IPS DF 19.7 (cell line): ENCODE results near the gene ITLN2.
"Not testable (repeated sequence)": the region's sequence is repeated elsewhere in the genome, so short reads cannot be mapped to it uniquely, and the experiment has no call there.

Experiments
- DNase-seq: peaks from one replicate; pipeline ENCODE4 v3.0.0-alpha.2; 2013; ENCODE audit warnings: low read depth, low spot score

ITLN2 gene

GRCh38 chr1:160905617-160905989, 49.0 kb downstream of the ITLN2 start:
- no peak for DNase-seq

- no peak for DNase-seq
These were observed 49.6 kb downstream of the ITLN2 start for GRCh38 chr1:160904783-160905616.

- not testable (repeated sequence) for DNase-seq
These were observed 52.4 kb downstream of the ITLN2 start for GRCh38 chr1:160902251-160902650.

GRCh38 chr1:160901768-160902167, 52.8 kb downstream of the ITLN2 start:
- DNase-seq, result no peak

GRCh38 chr1:160900683-160901082, 53.9 kb downstream of the ITLN2 start:
- DNase-seq, result not testable (repeated sequence)
